GM06990 (cell line): Measurements from ENCODE around the gene CCDC17.
"Not testable (repeated sequence)": the region's sequence is repeated elsewhere in the genome, so short reads cannot be mapped to it uniquely, and the experiment has no call there.

Experiments used
- DNase-seq: peaks from one replicate; pipeline ENCODE4 v3.0.0-alpha.2; 2011; ENCODE audit not compliant: insufficient read length; ENCODE audit errors: extremely low read depth
- H3K27me3 ChIP-seq: replicated peaks from 2 replicates; pipeline ENCODE4 v1.6.0; 2011; ENCODE audit warnings: low read length; ENCODE audit not compliant: control insufficient read depth, insufficient read depth
- H3K36me3 ChIP-seq: 2 replicates; pipeline ENCODE4 v1.5.1; 2011; ENCODE audit warnings: low read length; ENCODE audit not compliant: control insufficient read depth, insufficient read depth
- H3K4me3 ChIP-seq: replicated peaks from 2 replicates; pipeline ENCODE4 v1.5.1; 2011; ENCODE audit warnings: low read depth, mild to moderate bottlenecking, control low read depth, low read length
- TF ChIP-seq, protein P1 (sequence below): IDR thresholded peaks from 2 replicates; pipeline ENCODE4 v1.5.1; 2011; ENCODE audit warnings: low read length, control low read depth, mild to moderate bottlenecking, inconsistent platforms; ENCODE audit not compliant: insufficient read depth, poor library complexity, severe bottlenecking

The CCDC17 gene

DNA sequence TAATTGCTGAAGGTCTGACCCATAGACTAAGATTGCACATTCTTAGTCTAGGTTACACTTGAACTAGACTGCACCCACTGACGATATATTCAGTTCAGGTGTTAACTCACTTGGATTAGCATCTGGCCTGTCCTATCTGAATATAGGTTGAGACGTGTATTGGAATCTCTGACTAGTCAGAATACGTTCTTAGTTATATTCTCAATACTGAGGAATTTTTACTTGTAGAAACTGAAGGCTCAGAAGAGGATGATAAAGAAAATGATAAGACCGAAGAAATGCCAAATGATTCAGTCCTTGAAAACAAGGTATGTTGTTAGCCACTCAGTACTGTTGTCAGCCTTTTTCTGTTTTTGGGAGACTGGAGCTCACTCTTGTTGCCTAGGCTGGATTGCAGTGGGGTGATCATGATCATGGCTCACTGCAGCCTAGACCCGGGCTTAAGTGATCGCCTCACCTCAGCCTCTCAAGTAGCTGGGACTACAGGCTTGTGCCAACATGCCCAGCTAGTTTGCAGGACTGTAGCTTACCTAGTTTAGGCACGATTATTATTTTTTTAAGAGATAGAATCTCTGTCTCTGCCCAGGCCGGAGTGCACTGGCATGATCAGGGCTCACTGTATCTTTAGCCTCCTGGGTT is 10.8 kb downstream of the CCDC17 start:
- Histone ChIP-seq H3K36me3 (peaks cover 15% of the 10 kb centered on the region), H3K27me3 (no peaks in the 10 kb centered on the region), H3K4me3 (no peak overlapping the region)
- no peak for DNase-seq
- TF ChIP-seq, protein P1, sequence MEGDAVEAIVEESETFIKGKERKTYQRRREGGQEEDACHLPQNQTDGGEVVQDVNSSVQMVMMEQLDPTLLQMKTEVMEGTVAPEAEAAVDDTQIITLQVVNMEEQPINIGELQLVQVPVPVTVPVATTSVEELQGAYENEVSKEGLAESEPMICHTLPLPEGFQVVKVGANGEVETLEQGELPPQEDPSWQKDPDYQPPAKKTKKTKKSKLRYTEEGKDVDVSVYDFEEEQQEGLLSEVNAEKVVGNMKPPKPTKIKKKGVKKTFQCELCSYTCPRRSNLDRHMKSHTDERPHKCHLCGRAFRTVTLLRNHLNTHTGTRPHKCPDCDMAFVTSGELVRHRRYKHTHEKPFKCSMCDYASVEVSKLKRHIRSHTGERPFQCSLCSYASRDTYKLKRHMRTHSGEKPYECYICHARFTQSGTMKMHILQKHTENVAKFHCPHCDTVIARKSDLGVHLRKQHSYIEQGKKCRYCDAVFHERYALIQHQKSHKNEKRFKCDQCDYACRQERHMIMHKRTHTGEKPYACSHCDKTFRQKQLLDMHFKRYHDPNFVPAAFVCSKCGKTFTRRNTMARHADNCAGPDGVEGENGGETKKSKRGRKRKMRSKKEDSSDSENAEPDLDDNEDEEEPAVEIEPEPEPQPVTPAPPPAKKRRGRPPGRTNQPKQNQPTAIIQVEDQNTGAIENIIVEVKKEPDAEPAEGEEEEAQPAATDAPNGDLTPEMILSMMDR = no peak

DNA sequence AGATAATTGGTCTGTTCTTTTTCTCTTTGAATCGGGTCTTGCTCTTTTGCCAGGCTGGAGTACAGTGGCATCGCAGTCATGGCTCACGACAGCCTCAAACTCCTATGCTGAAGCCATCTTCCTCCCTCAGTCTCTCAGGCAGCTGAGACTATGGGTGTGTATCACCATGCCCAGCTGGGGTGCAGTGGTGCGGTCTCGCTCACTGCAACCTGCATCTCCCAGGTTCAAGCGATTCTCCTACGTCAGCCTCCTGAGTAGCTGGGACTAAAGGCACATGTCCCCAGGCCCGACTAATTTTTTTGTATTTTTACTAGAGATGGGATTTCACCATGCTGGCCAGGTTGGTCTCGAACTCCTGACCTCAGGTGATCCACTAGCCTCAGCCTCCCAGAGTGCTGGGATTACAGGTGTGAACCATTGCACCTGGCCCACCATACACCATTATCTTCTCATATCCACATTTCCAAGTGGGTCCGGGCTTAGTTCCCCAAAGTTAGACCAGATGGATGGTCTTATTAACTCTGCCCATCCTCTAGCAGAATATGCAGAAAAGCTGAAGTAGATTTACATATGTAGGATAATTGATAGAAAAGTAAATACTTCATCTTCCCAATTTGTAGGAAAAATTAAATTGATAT is 13.1 kb downstream of the CCDC17 start:
- DNase-seq = no peak
- peaks cover 14% of the 10 kb centered on the region for H3K36me3 ChIP-seq
- no peaks in the 10 kb centered on the region for H3K27me3 ChIP-seq
- H3K4me3 ChIP-seq = no peak overlapping the region
- TF ChIP-seq, protein P1 = no peak

DNA sequence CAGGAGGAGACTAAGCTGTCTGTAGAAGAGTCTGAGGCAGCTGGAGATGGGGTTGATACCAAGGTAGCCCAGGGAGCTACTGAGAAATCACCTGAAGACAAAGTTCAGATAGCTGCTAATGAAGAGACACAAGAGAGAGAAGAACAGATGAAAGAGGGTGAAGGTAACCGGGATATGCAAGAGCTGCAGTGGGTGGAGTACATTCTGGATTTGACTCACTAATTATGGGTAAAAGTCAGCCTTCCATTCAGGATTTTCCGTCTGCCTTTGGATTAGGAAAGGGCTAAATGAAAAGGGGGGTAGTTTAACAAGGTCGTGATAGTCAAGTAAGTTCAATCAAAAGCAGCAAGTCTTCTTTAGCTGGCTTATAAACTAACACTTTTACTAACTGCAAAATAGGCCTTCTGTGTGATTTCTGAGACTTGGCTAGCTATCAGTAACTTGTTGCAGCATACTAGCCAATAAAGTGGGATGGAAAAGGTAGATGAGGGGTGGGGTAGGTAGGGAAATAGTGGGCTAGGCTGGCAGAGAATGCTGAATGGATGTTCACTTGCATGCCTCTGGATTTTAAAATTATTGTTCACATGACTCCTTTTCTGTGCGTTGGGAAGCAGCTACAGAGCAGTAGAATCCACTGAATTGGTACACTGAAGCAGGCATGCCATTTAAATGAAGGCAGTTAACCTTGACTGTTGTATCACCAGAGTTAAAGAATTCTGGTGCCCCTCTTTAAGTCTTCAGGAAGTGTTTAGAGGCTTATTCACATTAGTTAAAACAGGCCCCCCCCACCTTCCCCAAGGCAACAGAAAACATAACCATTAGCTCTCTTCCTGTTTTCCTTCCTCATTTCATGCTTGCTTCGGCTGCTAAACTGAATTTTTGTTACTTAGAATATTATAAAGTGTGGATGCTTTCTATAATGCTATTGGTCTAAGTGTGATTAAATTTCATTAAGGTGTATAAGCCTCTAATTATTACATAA is 15.4 kb downstream of the CCDC17 start:
- H3K4me3 ChIP-seq = no peak overlapping the region
- no peak for DNase-seq
- peaks cover 11% of the 10 kb centered on the region for H3K36me3 ChIP-seq
- TF ChIP-seq, protein P1 = no peak
- H3K27me3 ChIP-seq = no peaks in the 10 kb centered on the region

- no peak overlapping the region for H3K4me3 ChIP-seq
- DNase-seq = no peak
- no peaks in the 10 kb centered on the region for H3K27me3 ChIP-seq
- peaks cover 11% of the 10 kb centered on the region for H3K36me3 ChIP-seq
- TF ChIP-seq, protein P1 = no peak
These were observed 16.3 kb downstream of the CCDC17 start for GRCh38 chr1:45607404-45608074.

- no peaks in the 10 kb centered on the region for H3K27me3 ChIP-seq
These were observed 19.6 kb downstream of the CCDC17 start for GRCh38 chr1:45604239-45604638.

GRCh38 chr1:45596765-45597164 is 27.1 kb downstream of the CCDC17 start:
- not testable (repeated sequence) for H3K36me3 ChIP-seq, H3K4me3 ChIP-seq

More at GRCh38 chr1:45604239-45604638, 19.6 kb downstream of the CCDC17 start:
- Histone ChIP-seq H3K4me3 (no peak overlapping the region), H3K36me3 (peaks cover 9% of the 10 kb centered on the region)
- TF ChIP-seq, protein P1 = no peak
- DNase-seq = no peak

More at GRCh38 chr1:45596765-45597164, 27.1 kb downstream of the CCDC17 start:
- not testable (repeated sequence) for DNase-seq, H3K27me3 ChIP-seq
